WI38 (cell line): ENCODE data around the gene OTUD3.
"Not testable (repeated sequence)": the region's sequence is repeated elsewhere in the genome, so short reads cannot be mapped to it uniquely, and the experiment has no call there.

Experiments used
- H3K4me3 ChIP-seq: 2 replicates; pipeline ENCODE4 v1.5.1; 2011; ENCODE audit warnings: low read depth, mild to moderate bottlenecking, control low read depth, low read length
- TF ChIP-seq, protein P1 (sequence below): IDR thresholded peaks from 2 replicates; pipeline ENCODE4 v1.5.1; 2012; ENCODE audit warnings: low read depth, mild to moderate bottlenecking, control low read depth, low read length

The OTUD3 gene

DNA sequence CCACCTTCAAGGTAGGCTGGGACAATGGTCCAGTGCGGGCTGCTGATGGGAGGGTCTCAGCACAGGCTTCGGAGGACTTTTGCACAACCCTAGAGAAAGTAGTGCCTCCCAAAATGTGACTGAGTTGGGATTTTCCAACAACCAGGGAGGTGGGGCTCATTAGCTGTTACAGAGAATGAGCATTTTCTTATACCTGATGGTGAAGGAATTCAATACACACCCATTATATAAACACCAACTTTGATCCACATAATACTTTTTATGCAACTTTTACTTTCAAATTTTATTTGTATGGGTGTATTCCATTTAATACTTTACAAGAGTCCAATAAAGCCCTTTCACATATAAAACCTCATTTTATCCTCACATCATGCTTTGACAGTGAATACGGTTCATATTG is 35.9 kb upstream of the OTUD3 start:
- H3K4me3 ChIP-seq, result no peak overlapping the region
- TF ChIP-seq, protein P1, sequence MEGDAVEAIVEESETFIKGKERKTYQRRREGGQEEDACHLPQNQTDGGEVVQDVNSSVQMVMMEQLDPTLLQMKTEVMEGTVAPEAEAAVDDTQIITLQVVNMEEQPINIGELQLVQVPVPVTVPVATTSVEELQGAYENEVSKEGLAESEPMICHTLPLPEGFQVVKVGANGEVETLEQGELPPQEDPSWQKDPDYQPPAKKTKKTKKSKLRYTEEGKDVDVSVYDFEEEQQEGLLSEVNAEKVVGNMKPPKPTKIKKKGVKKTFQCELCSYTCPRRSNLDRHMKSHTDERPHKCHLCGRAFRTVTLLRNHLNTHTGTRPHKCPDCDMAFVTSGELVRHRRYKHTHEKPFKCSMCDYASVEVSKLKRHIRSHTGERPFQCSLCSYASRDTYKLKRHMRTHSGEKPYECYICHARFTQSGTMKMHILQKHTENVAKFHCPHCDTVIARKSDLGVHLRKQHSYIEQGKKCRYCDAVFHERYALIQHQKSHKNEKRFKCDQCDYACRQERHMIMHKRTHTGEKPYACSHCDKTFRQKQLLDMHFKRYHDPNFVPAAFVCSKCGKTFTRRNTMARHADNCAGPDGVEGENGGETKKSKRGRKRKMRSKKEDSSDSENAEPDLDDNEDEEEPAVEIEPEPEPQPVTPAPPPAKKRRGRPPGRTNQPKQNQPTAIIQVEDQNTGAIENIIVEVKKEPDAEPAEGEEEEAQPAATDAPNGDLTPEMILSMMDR, result no peak

DNA sequence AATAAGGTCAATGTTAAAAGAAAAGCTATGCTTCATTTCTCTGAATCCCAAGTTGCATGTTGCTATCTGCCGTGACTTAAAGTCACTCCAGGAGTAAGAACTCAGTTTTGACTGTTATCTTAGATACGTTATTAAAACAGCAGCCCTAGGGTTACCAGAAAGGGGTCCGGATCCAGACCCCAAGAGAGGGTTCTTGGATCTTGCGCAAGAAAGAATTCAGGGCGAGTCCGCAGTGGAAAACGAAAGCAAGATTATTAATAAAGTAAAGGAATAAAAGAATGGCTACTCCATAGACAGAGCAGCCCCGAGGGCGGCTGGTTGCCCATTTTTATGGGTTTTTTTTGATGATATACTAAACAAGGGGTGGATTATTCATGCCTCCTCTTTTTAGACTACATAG is 34.9 kb upstream of the OTUD3 start:
- H3K4me3 ChIP-seq, result not testable (repeated sequence)

DNA sequence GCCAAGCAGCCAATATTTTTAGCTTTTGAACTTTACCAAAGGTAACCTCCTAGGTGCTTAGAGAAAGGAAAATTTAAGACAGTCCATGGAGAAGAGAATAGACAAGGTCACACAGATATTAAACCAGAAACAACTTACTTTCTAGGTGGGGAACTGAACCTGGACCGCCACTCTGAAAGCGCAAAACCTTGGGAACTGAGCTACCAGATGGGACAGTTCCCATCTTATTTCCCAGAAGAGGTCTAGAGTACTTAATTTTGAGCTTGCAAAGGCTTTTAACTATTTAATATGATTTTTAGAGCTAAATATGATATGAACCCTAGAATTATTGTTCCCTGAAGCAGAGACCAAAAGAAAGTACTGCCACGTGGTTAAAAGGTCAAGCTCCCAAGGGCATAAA is 32.9 kb upstream of the OTUD3 start:
- not testable (repeated sequence) for H3K4me3 ChIP-seq

- TF ChIP-seq, protein P1, result no peak
- H3K4me3 ChIP-seq, result no peak overlapping the region
These were observed 32.0 kb upstream of the OTUD3 start for GRCh38 chr1:19850214-19850613.

GRCh38 chr1:19852036-19852435 is 30.2 kb upstream of the OTUD3 start:
- H3K4me3 ChIP-seq, result no peak overlapping the region
- TF ChIP-seq, protein P1, result no peak

- TF ChIP-seq, protein P1, result no peak
These were observed 27.3 kb upstream of the OTUD3 start for GRCh38 chr1:19854866-19855265.

GRCh38 chr1:19858893-19859292 is 23.3 kb upstream of the OTUD3 start:
- H3K4me3 ChIP-seq, result no peak overlapping the region
- TF ChIP-seq, protein P1, result no peak

More at GRCh38 chr1:19854866-19855265, 27.3 kb upstream of the OTUD3 start:
- no peak overlapping the region for H3K4me3 ChIP-seq

DNA sequence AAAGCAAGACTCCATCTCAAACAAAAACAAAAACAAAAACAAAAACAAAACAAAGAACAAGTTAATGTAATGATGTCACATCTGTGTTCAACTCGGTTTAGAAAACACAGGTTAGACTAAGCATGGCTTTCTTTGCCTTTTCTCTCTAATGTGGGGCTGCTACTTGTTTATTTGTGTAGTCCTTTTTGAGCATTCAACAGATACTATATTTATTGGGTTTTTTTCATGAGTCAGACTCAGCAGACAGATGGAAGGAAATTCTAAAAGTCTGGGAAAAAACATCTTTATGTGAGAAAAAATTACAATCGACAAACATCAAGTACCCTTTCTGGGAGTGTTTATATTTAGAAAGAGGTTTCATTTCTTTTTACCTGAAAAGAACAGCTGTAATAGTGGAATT is 22.3 kb upstream of the OTUD3 start:
- TF ChIP-seq, protein P1, result no peak
- no peak overlapping the region for H3K4me3 ChIP-seq
